ENCODE data around the gene APEH.

- TF ChIP-seq, protein P1, sequence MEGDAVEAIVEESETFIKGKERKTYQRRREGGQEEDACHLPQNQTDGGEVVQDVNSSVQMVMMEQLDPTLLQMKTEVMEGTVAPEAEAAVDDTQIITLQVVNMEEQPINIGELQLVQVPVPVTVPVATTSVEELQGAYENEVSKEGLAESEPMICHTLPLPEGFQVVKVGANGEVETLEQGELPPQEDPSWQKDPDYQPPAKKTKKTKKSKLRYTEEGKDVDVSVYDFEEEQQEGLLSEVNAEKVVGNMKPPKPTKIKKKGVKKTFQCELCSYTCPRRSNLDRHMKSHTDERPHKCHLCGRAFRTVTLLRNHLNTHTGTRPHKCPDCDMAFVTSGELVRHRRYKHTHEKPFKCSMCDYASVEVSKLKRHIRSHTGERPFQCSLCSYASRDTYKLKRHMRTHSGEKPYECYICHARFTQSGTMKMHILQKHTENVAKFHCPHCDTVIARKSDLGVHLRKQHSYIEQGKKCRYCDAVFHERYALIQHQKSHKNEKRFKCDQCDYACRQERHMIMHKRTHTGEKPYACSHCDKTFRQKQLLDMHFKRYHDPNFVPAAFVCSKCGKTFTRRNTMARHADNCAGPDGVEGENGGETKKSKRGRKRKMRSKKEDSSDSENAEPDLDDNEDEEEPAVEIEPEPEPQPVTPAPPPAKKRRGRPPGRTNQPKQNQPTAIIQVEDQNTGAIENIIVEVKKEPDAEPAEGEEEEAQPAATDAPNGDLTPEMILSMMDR (IDR thresholded peaks at IDR 0.05), result no peak
- TF ChIP-seq POLR2A (IDR thresholded peaks at IDR 0.05; ENCODE audit: low read depth) (no peak), POLR2AphosphoS5 (IDR thresholded peaks at IDR 0.05) (no peak), EP300 (IDR thresholded peaks at IDR 0.05) (no peak)
These were observed 12.1 kb upstream of the APEH start for GRCh38 chr3:49662021-49662420.

Data from esophagus muscularis mucosa (tissue), 4 donors.